Eye (tissue), 1 donor: ENCODE measurements around the gene ZSWIM8.

Source experiments
- DNase-seq: peaks from one replicate; pipeline ENCODE4 v3.0.0-alpha.2; 2015

ZSWIM8 gene

DNA sequence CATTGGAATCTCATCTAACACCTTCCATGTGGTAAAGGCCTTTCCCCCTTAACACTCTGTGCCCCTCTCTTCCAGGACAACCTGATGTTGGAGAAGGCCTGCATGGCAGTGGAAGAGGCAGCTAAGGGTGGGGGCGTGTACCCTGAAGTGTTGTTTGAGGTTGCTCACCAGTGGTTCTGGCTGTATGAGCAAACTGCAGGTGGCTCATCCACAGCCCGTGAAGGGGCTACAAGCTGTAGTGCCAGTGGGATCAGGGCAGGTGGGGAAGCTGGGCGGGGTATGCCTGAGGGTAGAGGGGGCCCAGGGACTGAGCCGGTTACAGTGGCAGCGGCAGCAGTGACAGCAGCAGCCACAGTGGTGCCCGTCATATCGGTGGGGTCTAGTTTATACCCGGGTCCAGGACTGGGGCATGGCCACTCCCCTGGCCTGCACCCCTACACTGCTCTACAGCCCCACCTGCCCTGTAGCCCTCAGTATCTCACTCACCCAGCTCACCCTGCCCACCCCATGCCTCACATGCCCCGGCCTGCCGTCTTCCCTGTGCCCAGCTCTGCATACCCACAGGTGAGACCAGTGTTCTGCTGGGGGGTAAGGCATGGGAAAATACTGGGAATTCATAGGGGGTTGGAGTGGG is 13.6 kb downstream of the ZSWIM8 start:
- DNase-seq: no peak

DNA sequence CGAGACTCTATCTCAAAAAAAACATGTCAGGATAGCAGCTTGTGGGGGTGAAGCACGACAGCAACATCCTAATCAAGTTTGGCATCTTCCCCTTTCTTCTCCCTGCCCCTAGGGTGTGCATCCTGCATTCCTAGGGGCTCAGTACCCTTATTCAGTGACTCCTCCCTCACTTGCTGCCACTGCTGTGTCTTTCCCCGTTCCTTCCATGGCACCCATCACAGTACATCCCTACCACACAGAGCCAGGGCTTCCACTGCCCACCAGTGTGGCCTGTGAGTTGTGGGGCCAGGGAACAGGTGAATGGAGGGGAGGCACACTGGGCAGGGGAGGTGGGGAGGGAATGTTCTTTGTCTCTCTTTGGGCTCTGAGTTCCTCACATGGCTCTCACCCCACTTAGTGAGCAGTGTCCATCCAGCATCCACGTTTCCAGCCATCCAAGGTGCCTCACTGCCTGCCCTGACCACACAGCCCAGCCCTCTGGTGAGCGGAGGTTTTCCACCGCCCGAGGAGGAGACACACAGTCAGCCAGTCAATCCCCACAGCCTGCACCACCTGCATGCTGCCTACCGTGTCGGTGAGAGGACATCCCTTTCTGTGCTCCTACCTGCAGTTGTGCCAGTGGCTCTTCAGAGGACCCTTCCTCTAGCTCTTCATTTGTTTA is 14.6 kb downstream of the ZSWIM8 start:
- DNase-seq: no peak

DNA sequence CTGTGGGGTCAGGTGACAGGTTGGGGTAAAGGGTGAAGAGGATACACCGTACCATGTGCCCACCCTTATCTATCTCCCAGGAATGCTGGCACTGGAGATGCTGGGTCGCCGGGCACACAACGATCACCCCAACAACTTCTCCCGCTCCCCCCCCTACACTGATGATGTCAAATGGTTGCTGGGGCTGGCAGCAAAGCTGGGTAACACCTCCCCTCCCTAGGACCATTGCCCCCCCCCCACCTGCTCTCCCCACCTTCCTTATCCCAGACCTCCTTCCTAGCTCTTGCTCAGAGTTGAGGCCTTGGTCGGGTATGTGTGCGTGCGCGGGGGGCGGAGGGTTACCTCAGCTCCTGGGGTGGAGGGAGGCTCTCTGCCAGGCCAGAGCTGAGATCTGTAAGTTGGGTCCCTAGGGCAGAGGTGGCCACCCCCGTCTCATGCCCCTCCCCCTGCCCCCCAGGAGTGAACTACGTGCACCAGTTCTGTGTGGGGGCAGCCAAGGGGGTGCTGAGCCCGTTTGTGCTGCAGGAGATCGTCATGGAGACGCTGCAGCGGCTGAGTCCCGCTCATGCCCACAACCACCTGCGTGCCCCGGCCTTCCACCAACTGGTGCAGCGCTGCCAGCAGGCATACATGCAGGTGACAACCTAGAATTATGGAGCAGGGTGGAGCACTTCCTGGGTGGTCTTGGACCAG is 15.3 kb downstream of the ZSWIM8 start:
- DNase-seq: no peak

DNA sequence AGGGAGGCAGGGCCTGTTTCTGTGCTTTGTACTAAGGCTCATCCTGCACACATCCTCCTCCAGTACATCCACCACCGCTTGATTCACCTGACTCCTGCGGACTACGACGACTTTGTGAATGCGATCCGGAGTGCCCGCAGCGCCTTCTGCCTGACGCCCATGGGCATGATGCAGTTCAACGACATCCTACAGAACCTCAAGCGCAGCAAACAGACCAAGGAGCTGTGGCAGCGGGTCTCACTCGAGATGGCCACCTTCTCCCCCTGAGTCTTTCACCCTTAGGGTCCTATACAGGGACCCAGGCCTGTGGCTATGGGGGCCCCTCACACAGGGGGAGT is 15.8 kb downstream of the ZSWIM8 start:
- DNase-seq: no peak

DNA sequence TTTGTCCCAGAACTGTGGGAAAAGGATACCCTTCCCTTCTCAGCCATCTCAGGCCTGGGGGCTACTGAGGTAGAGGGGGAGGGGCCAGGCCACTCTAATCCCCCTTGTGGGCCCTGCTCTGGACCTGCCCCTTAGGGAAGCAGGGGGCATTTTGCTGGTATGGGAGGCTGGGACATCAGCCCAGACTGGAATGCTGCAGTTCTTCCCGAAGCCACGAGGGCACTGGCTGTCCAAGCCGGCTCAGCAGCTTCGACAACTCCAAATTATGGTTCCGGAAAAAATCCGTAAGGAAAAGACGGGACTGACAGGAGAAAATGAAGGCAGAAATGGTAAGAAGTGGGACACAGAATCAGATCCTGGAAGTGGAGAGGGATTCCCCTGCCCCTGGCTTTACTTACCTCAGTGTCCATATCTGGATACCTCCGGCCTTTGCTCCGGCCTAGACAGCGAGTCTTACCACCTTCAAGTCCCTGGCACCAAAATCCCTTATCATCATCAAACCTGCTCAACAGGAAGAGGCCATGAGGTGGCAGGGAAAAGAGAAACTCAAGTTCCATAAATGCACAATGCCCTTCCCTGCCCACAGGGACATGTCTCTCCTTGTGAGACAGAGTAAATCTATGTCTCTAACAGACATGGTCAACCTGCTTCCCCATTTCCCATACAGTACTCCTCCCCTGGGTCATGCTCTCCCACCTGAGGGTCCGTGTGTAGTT is 17.0 kb downstream of the ZSWIM8 start:
- DNase-seq: no peak

DNA sequence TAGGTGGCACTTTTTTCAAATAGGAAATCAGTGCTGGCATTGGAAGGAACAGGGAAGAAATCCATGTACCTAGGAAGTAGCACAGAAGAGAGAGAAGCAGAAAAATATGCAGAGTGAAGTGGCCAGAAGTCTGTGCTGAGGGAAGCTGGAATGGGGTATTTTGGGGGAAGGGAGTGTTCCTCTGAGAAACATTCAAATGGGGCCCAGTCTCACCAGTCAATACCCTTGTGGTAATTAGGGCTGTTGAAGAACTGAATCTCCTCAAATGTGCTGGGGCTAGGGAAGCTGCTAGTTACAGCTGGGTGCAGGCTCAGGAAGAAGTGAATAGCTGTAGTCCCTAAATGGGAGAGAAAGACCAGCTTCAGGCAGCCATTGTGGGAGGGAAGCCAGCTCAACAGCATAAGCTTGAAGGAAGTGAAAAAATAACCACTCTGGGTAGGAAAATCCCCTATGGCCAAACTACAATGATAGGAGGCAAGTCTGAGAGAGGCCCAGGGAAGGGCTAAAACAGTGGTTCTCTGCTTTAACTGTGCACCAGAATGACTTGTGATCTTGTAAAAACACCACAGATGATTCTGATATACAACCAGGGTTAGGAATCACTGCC is 18.4 kb downstream of the ZSWIM8 start:
- no peak for DNase-seq

DNA sequence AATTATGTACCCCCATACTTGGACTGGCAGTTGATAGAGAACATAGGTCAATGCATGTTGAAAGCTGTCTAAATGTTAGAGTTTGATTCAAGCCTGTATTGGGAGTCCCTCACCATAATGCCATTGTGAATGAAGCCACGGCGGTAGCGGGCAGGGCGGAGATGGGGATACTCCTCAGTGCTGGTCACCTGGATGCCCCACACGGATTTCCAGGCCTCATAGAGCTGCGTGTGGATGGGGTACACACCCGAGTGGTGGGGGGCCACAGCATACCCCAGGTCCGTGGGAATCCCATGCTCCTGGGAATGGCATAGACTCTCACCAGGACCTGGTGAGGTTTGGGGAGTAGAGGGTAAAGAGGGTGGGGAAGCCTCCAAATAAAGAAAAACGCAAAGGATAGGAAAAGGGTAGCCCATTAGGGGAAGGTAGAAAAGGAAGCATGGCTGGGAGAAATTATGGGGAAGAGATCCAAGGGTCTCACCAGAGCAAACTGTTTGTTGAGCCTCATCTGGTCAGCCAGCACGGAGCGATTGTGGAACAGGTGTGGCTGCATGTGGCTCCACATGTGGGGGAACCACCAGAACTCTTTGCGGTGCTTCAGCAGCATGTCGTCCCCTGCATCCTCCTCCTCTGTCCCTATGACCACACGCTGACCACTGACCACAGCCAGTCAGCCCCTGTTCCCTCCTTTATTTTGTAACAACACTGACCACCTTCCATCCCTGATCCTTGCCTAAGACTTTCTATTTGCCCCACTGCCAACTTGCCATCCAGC is 21.0 kb downstream of the ZSWIM8 start:
- no peak for DNase-seq

DNA sequence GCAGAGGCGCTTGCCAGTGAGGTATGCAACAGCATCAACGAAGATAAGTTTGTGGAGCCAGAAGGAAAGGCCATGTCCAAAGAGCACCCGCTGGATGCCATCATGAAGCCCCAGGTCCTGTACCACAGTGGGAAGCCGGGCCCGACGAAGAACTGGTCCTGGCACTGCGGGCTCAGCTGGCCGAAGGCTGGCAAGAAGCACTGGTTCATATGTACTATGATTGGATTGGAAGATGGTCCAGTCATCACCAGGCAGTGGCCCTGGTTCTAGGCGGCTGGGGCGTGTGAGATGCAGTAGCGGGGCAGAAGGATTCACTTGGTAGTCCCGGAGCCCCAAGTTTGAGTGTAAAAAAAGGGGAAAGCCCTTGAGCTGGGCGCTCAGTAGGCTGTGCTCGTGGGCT is 22.1 kb downstream of the ZSWIM8 start:
- DNase-seq: no peak

DNA sequence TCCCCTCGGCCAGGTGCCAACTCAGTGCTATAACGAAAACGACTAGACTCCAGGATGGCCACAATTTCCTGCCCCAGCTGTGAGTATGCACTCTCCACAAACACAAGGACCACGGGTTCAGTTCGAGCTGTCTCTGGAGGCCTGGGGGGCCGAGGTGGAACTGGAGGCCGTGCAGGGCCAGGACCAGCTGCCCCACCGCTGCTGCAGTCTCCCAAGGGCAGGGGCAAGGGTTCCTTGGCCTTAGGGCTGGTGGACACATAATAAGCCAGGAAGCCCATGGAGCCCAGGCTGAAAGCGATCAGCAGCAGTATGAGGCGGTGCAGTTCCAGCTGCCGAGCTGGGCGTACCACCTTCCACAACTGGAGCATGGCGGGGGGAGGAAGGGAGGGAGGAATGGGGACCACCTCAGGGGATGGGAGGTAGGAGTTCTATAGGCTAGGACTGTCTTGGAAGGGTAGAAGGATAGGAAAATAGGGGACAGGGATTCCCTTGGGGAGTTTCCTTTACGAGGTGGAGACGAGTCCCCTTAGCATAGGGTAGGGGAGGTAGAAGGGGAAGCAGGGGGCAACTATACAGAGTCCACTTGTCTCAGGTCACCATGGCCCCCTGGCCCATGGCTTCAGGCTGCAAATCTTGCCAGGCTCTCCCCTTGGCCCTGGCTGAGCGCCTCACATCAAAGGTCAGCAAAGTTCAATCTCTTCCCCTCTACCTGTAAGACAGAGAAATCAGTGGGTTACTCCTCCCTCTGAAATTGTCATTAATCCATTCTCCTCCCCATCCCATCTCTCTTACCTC is 22.8 kb downstream of the ZSWIM8 start:
- DNase-seq: no peak

DNA sequence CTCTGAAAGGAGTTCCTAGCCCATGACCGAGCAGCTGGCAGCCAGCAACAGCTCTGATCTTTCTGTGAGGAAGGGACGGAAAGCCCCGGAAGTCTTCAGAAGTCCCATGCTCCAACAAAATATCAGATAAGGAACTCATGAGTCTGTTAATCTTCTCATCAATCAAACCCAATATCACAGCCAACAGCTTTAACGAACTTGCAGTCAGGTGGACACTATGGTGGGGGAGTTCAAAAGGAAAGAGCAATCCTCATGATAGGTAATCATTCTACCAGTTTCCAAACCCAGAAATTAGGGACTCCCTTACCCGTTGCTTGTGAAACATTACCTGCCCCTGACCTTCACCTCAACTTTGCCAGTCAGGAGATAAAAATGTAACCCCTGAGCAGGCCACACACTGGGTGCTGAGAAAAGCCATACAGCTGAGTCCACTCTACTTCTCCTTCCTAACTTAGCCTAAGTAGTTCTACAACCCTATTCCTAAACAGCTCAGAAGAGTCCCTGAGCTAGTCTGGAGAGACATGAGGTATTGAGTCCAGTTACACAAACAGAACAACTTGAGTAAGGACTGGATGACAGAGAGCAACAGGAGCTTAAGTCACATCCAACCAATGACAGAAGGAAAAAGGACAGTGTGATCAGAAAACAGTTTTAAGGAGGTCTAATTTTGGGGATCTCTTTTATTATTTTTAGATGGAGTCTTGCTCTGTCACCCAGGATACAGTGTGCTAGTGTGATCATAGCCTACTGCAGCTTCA is 23.8 kb downstream of the ZSWIM8 start:
- no peak for DNase-seq

DNA sequence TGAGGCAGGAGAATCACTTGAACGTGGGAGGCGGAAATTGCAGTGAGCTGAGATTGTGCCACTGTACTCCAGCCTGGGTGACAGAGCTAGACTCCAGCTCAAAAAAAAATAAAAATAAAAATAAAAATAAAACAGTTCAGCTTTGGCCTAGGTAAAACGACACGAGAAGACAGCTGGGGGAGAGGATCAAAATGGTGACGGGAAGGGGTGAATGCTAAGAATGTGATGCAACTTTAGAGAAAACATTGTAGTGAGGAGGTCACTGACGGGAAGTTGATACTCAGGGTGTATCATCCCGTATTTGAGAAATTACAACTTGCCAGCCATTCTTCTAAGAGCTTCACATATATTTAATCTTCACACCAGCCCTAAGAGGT is 24.9 kb downstream of the ZSWIM8 start:
- no peak for DNase-seq

DNA sequence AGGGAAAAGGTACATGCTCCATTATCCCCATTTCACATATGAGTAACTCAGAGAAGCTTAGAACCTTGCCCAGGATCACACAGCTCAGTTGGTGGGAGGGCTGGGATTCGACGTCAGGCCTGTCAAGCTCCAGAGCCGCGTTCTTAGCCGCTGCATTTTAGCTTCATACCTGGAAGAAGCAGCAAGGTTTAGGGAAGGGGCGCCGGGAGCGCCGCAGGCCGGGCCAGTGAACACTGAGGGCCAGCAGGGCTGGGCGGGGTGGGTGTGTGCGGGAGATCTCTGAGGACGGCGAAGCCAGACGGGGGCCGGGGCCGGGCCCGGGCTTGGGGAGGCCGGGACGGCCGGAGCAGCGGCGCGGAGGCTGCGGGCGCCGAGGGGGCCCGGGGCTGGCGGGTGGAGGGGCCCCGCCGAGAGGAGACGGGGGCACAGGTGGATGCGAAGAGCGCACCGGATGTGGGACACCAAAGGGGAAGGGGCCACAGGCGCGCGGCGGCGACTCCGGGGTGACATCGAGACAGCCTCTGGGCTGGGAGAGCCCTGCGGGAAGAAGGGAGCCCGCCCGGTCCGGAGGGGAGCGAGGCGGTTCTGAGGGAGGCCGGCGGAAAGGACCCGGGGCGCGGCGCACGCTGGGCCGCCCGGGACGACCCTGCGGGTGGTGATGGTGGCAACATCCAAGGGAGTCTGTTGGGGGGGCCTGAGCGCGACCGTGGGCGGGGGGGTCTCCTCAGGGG is 25.5 kb downstream of the ZSWIM8 start:
- DNase-seq: peak; percentile 42

DNA sequence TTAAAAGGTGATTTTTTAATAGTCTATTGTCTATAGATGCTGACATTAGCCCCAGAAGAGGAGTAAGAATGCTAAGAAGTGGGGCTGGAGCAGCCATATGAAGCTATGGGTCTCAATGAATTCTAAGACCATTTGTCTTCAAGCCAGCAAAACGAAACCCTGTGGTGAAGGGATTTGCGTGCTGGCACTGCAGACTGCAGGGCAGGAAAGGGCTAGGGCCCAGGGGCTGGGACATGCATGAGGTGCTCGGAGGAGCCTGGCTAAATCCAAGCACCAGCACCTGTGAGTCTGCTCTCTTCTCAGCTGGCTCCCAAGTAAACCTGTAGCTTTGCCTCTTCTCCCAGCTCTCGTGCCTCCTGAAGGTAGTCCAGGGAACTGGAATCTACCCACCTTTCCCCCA is 27.3 kb downstream of the ZSWIM8 start:
- no peak for DNase-seq

DNA sequence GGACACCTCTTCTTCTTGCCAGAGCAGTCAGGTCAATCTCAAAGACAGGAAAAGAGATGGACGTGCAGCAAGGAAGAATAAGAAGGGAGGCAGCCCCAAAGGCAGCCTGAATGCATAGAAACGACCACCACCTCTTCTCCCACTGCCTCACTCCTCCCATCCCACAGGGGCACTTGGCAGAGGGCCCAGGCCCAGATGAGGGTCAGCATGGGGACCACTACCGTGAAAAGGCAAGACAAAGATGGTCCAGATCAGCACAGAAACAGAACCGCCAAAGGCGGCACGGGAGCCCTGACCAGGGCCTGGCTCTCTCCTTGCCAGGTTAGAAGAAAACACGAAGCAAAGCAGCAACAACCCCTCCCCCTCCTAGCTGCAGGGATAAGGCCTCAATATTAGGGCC is 27.9 kb downstream of the ZSWIM8 start:
- no peak for DNase-seq

DNA sequence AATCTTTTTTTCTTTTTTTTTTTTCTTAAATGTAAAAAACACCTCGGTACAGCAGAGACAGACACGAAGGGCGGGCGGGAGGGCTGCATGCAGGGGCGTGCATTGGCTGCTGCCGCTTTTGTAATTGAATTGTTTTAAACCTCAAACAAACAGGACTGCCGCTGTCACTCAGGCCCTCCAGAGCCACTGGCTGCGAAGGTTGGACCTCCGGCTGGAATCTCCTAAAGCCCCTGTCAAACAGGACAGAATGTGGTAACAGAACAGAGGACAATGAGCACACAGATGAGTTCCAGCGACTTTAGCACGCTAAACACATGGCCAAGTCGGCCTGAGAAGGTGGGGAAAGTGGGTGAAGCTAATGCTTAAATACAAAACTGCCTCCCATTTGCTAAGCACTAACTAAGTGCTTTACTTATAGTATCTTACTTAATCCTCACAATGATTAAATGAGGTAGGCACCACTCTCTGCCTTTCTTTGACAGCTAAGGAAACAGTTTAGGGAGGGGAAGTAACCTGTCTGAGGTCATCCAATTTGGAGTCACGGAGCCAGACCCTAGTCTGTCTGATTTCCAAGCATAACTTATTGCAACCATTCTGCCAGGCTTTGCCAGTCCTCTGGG is 29.0 kb downstream of the ZSWIM8 start:
- no peak for DNase-seq

DNA sequence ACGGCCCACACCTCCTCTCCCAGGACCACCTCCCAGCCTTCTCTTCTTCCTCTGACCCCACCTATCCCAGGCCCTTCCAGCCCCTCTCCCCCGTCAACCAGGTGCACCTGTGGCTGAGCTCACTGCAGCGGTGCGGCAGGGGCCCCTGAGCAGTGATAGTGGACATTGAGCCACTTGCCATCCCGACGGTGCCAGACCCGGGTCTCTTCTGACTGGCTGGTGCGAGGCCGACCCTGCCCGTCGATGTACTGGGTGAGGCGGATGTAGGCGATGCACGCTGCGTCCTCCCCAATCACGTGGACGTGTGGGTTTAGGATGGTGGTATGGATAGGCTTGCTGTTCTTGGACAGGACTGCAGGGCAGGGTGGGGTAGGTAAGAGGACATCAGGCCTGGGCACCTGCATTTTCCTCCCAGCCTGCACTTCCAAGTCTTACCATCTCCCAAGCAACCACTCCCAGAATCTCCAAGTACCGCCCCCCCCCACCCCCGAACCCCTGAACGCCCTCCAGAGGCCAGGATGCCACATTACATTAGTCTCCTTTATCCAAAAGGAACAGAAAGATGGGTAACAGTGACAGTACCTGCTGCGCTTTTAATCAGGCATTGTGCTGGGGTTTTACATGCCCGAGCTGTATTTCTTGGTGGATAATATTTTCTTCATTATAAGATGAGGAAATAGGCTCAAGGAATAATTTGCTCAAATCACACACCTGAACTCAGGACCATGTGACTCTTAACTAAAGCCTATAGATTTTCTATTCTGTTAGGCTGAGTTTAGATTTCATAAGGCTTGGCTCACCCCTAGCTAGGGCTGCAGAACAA is 29.7 kb downstream of the ZSWIM8 start:
- DNase-seq: no peak

DNA sequence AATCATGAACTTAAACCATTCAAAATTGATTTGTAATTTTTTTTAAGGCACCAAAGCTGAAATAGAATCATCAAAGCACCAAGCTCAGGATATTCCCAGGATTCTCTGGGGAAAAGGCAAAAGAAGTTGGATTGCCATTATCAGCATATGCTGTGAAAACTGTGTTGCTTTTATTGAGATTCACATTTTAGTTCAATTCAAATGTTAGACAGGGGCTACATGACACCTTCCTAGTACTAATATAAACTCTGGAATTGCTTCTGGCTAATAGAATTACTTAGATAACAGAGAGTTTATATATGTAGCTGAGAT is 30.3 kb downstream of the ZSWIM8 start:
- no peak for DNase-seq

DNA sequence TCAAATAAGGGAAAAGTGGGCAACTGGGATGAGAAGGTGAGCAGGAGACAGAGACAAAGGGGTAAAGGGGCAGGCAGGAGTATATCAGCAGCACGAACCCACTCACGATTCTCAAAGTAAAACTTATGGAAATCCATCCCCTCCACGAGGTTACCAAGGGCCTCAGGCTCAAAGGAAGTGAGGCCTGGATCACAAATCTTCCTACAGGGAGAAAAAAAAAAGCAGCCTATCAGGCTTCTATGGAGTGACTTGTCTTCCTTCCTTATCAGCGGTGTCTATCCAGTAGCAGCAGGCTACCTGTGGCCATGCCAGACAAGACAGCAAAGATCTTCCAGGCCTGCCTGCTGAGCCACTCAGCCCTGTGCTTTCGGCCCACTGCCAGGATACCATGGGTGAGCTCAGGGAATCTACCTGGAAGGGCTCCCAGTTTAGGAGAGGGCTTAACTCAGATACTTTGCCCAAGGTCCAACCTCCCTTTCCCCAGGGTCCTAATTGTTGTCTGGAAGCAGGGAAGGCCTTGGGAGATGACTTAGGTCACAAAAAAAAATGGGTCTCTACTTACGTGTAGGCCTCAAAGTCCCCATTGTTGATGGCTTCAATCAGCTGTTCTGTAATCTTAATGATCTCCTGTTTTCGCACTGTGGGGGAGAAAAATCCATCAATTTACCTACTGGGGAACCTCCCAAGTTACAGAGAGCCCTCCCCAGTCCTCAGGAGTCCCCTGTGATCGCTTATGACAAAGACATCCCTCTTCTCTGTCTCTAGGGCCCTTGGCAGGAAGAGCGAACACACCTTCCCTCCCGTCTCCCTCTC is 31.7 kb downstream of the ZSWIM8 start:
- DNase-seq: no peak
